A549 (cell line): Measurements from ENCODE around the gene CMIP. TPM values are rescaled to one million over a fixed set of nuclear protein-coding genes. Genes with fewer than 3 reads are reported as not detected.

Source experiments
- ATAC-seq, 2 experiments: fragments of 200-7000 bp in 1 of 2; fragments of >200 bp in 1 of 2; cut with Nextera tagmentation in 1 of 2; cut with Tn5 transposase in 1 of 2; 3 replicates each; pipeline versions ENCODE4 v1.8.0 to v1.9.1; 2018 to 2020; ENCODE audit warnings: mild to moderate bottlenecking in 1 of 2, moderate library complexity in 1 of 2
- CTCF ChIA-PET: fragments of 300-600 bp; sonication (Branson Sonifier 250); formaldehyde crosslinking; extraction: SDS; loops from one replicate; lab custom pipeline; 2021; ENCODE audit warnings: antibody characterized with exemption, inconsistent platforms; lab: Yijun Ruan, JAX
- POLR2A ChIA-PET: fragments of 350-600 bp; formaldehyde crosslinking; extraction: SDS; loops from one replicate; lab custom pipeline; 2021; ENCODE audit warnings: antibody characterized with exemption, inconsistent platforms; lab: Yijun Ruan, JAX
- DNase-seq, 2 experiments: peaks; one replicate each; pipeline versions ENCODE4 v3.0.0 to v3.0.0-alpha.2; 2011 to 2016; ENCODE audit warnings: low read depth in 1 of 2, low spot score in 1 of 2
- FAIRE-seq: peaks from 2 replicates; lab custom pipeline; 2011; peaks lifted over from hg19 to GRCh38; lab: Jason Lieb, UNC
- H3K27ac ChIP-seq, 2 experiments: fragments of >200 bp; sonication (Bioruptor Twin); formaldehyde crosslinking; 3 replicates each; pipeline ENCODE4 v1.5.1; 2016 to 2017
- H3K4me1 ChIP-seq: fragments of >200 bp; sonication (Bioruptor Twin); formaldehyde crosslinking; 3 replicates; pipeline ENCODE4 v1.6.1; 2016
- H3K4me2 ChIP-seq: fragments of >200 bp; sonication (Bioruptor Twin); formaldehyde crosslinking; 3 replicates; pipeline ENCODE4 v1.6.1; 2016
- H3K4me3 ChIP-seq: fragments of >200 bp; sonication (Bioruptor Twin); formaldehyde crosslinking; 3 replicates; pipeline ENCODE4 v1.5.1; 2016
- H3K9me3 ChIP-seq: fragments of >200 bp; sonication (Bioruptor Twin); formaldehyde crosslinking; 3 replicates; pipeline ENCODE4 v1.6.1; 2016
- CHD4 ChIP-seq: fragments of 200-600 bp; sonication (generic); IDR thresholded peaks from 2 replicates; pipeline ENCODE4 v1.6.1; 2016; ENCODE audit warnings: antibody characterized with exemption, mild to moderate bottlenecking, borderline replicate concordance
- EHF ChIP-seq: fragments of 250-450 bp; sonication (Bioruptor Pico); IDR thresholded peaks from 2 replicates; pipeline ENCODE4 v1.5.0; 2020; ENCODE audit warnings: mild to moderate bottlenecking
- EP300 ChIP-seq, 2 experiments: fragments of >200 bp; sonication (Bioruptor Twin); formaldehyde crosslinking; IDR thresholded peaks; 2 replicates in 1 of 2; 3 replicates in 1 of 2; pipeline ENCODE4 v1.6.1; 2016 to 2017
- FOSB ChIP-seq: fragments of 250-450 bp; sonication (Bioruptor Pico); IDR thresholded peaks from 2 replicates; pipeline ENCODE4 v1.5.0; 2020; ENCODE audit warnings: mild to moderate bottlenecking, moderate library complexity
- KDM5A ChIP-seq: fragments of 200-600 bp; sonication (generic); IDR thresholded peaks from 2 replicates; pipeline ENCODE4 v1.6.1; 2016; ENCODE audit warnings: antibody characterized with exemption, mild to moderate bottlenecking
- MAFK ChIP-seq: fragments of 450-650 bp; IDR thresholded peaks from 2 replicates; pipeline ENCODE4 v1.6.1; 2014; ENCODE audit not compliant: partially characterized antibody
- MYC ChIP-seq: IDR thresholded peaks from 2 replicates; pipeline ENCODE4 v1.6.1; 2012; ENCODE audit warnings: mild to moderate bottlenecking, inconsistent platforms, low read length, improper control_type of control experiment, borderline replicate concordance
- NPAS2 ChIP-seq: fragments of 250-450 bp; sonication (Bioruptor Pico); IDR thresholded peaks from 2 replicates; pipeline ENCODE4 v1.8.0; 2022; ENCODE audit warnings: mild to moderate bottlenecking, moderate library complexity, borderline replicate concordance
- NR3C1 ChIP-seq: fragments of >200 bp; sonication (Bioruptor Twin); formaldehyde crosslinking; IDR thresholded peaks from 3 replicates; pipeline ENCODE4 v1.6.1; 2017
- PHF8 ChIP-seq: fragments of 200-600 bp; sonication (generic); IDR thresholded peaks from 2 replicates; pipeline ENCODE4 v1.6.1; 2016; ENCODE audit warnings: low read depth, mild to moderate bottlenecking, antibody characterized with exemption, moderate library complexity, borderline replicate concordance
- POLR2AphosphoS2 ChIP-seq: conservative IDR thresholded peaks from 2 replicates; pipeline ENCODE4 v1.6.1; 2012; ENCODE audit warnings: low read length, improper control_type of control experiment, inconsistent platforms
- RCOR1 ChIP-seq: fragments of 150-350 bp; IDR thresholded peaks from 2 replicates; pipeline ENCODE4 v1.6.1; 2014; ENCODE audit warnings: antibody characterized with exemption, low read length, low read depth
- RFX5 ChIP-seq: fragments of 450-650 bp; IDR thresholded peaks from 2 replicates; pipeline ENCODE4 v1.7.1; 2014; ENCODE audit warnings: antibody characterized with exemption, mild to moderate bottlenecking, moderate library complexity
- RNF2 ChIP-seq: fragments of 200-600 bp; sonication (generic); IDR thresholded peaks from 2 replicates; pipeline ENCODE4 v1.6.1; 2016; ENCODE audit warnings: low read depth, mild to moderate bottlenecking, antibody characterized with exemption, moderate library complexity, borderline replicate concordance
- TP53 ChIP-seq: fragments of 250-450 bp; sonication (Bioruptor Pico); IDR thresholded peaks from 2 replicates; pipeline ENCODE4 v1.5.0; 2021; ENCODE audit warnings: mild to moderate bottlenecking, moderate library complexity
- WGBS: methylation state at CpG from one replicate; pipeline ENCODE4 v1.1.6; 2017; ENCODE audit errors: missing lambda C conversion rate; 5-methylcytosine and 5-hydroxymethylcytosine counted together
- polyA plus RNA-seq, 4 experiments: library from polyadenylated mRNA; depleted of rRNA in 3 of 4; stranded (reverse); fragments of >200 nt; fragmentation: RNase III in 1 of 4; extraction: RNeasy Plus Mini Kit Qiagen cat#74134 plus additional on column Dnase treatment in 1 of 4; gene quantifications; 2 replicates in 3 of 4; 3 replicates in 1 of 4; pipeline ENCODE4 v1.2.3, GENCODE V29; 2011 to 2017
- TF ChIP-seq, protein P1 (sequence below): fragments of 250-450 bp; sonication (Bioruptor Pico); IDR thresholded peaks from 2 replicates; pipeline ENCODE4 v1.5.0; 2021; ENCODE audit warnings: mild to moderate bottlenecking, moderate library complexity, borderline replicate concordance
- TF ChIP-seq, protein P2 (sequence below): IDR thresholded peaks from 2 replicates; pipeline ENCODE4 v1.6.1; 2012
- TF ChIP-seq, protein P3 (sequence below): IDR thresholded peaks from 2 replicates; pipeline ENCODE4 v1.6.1; 2012; ENCODE audit warnings: low read depth, borderline replicate concordance
- TF ChIP-seq, protein P4 (sequence below): fragments of 250-450 bp; sonication (Bioruptor Pico); IDR thresholded peaks from 2 replicates; pipeline ENCODE4 v1.5.0; 2020; ENCODE audit warnings: low read depth, mild to moderate bottlenecking, moderate library complexity

CMIP gene
- polyA plus RNA-seq, 2 of the 4 experiments (the other 2 are of a cell fraction) = 21.6 to 125 TPM

DNA sequence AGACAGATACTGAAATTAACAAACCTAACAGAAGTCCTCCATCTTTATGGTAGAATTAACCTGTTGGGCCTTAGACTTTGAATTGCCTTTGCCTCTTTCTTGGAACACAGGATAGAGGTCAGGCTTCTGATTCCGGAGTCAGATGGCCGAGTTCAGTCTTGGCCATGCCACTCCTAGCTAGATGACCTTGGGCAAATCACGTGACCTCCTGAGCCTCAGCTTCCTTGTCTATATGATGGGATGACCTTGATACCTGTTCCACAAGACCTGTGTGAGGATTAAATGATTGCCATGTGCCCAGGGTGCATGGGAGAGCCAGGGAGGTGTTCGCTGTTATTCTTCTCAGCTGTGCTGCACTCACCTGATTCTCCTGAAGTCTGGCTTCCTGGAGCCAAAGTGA, 161.4 kb downstream of the CMIP start:
- Histone ChIP-seq H3K4me3 (no peak overlapping the region), H3K4me2 (0 out of 3 replicates have a peak overlapping the region, but pooled peaks have one; percentile 2), H3K27ac (peak overlapping the region; percentile 70; a peak in 3 of 6 replicates), H3K4me1 (peaks cover 87% of the 10 kb centered on the region), H3K9me3 (no peaks in the 10 kb centered on the region)
- POLR2A ChIA-PET = no interaction called here
- no peak for ATAC-seq
- FAIRE-seq = no peak
- CTCF ChIA-PET = interaction anchor here (1.4 kb wide), 1 partner anchor 18 kb away, joined by 5 read pairs; no protein-coding TSS in a partner anchor
- DNase-seq = no peak
- 91% methylated on average over 4 of the region's 4 CpGs for WGBS
- TF ChIP-seq PHF8 (no peak), MAFK (no peak)
- TF ChIP-seq, protein P1, sequence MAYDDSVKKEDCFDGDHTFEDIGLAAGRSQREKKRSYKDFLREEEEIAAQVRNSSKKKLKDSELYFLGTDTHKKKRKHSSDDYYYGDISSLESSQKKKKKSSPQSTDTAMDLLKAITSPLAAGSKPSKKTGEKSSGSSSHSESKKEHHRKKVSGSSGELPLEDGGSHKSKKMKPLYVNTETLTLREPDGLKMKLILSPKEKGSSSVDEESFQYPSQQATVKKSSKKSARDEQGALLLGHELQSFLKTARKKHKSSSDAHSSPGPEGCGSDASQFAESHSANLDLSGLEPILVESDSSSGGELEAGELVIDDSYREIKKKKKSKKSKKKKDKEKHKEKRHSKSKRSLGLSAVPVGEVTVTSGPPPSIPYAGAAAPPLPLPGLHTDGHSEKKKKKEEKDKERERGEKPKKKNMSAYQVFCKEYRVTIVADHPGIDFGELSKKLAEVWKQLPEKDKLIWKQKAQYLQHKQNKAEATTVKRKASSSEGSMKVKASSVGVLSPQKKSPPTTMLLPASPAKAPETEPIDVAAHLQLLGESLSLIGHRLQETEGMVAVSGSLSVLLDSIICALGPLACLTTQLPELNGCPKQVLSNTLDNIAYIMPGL (CRISPR knock-in tag) = no peak

DNA sequence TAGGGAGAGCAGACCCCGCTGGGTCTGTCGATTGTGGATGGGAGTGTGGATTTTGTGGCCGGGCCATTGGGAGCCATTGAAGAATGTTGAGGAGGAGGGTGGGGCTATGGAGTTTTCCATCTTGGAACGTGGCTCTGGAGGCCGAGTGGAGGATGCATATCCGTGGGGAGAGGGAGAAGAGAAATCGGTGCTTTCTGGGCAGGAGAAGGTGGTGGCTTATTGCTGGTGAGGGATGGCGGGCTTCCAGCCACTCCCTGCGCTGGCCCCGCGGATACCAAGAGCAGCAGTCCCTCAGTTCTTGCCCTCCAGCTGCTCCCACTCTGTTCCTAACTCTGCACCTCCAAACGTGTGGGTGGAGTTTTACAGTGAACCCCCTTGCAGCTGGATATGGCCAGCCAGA, 162.4 kb downstream of the CMIP start:
- TF ChIP-seq, protein P2, sequence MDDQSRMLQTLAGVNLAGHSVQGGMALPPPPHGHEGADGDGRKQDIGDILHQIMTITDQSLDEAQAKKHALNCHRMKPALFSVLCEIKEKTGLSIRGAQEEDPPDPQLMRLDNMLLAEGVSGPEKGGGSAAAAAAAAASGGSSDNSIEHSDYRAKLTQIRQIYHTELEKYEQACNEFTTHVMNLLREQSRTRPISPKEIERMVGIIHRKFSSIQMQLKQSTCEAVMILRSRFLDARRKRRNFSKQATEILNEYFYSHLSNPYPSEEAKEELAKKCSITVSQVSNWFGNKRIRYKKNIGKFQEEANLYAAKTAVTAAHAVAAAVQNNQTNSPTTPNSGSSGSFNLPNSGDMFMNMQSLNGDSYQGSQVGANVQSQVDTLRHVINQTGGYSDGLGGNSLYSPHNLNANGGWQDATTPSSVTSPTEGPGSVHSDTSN = no peak
- TF ChIP-seq EP300 (IDR thresholded peaks at IDR 0.05) = no peak
- no peak for TF ChIP-seq MYC
- TF ChIP-seq RNF2 = no peak
- no peak for TF ChIP-seq RFX5
- no peak for TF ChIP-seq NR3C1
- no peak for TF ChIP-seq TP53
- TF ChIP-seq FOSB (CRISPR knock-in tag) = no peak
- TF ChIP-seq, protein P3, sequence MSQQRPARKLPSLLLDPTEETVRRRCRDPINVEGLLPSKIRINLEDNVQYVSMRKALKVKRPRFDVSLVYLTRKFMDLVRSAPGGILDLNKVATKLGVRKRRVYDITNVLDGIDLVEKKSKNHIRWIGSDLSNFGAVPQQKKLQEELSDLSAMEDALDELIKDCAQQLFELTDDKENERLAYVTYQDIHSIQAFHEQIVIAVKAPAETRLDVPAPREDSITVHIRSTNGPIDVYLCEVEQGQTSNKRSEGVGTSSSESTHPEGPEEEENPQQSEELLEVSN = no peak
- H3K4me1 ChIP-seq = peaks cover 77% of the 10 kb centered on the region
- POLR2A ChIA-PET = no interaction called here
- WGBS = 86% methylated on average over 12 of the region's 12 CpGs
- no peak overlapping the region for H3K4me2 ChIP-seq
- CTCF ChIA-PET = interaction anchor here (0.8 to 1.4 kb wide), 3 partner anchors 9 to 16 kb away, joined by 3 to 6 read pairs (median 3); no protein-coding TSS in a partner anchor
- H3K27ac ChIP-seq = peak overlapping the region; percentile 70; a peak in 2 of 6 replicates
- DNase-seq = no peak
- no peak for ATAC-seq
- no peak for FAIRE-seq
- H3K4me3 ChIP-seq = no peak overlapping the region
- H3K9me3 ChIP-seq = no peaks in the 10 kb centered on the region

DNA sequence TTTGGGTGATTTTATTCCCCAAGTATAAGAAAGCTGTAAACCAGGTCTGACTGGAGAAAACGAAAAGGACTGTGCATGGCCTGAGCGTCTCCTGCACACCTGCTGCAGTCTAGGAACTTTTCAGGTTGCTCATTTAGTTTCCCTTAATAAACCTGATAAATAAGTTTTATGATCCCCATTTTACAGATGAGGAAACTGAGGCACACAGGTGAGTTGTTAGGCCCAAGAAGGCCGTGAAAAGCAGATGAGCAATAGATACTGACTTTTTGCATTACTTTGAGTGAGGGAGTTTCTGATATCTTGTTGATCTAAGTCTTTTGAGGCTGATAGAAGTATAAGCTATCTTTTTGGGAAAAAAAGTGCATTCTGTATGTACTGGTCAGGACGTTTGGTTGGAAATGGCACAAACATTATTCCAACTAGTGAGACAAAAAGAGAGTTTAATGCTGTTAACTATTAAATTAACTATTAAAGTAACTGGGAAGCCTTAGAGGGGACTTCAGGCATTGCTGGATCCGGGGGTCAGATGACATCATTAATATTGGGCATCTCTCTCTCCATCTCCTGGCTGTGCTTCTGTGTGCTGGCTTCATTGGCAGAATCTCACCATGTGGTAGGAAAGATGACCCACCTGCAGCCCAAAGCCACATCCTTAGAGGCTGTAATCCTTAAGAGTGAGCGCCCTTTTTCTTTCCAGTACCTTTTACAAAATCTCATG, 163.4 kb downstream of the CMIP start:
- Histone ChIP-seq H3K4me2 (no peak overlapping the region), H3K27ac (peak overlapping the region; percentile 70 to 74; a peak in 4 of 6 replicates), H3K9me3 (no peaks in the 10 kb centered on the region), H3K4me1 (peaks cover 69% of the 10 kb centered on the region), H3K4me3 (no peak overlapping the region)
- DNase-seq (no peak), ATAC-seq (no peak), FAIRE-seq (no peak)
- WGBS = 83% methylated on average over 6 of the region's 6 CpGs
- TF ChIP-seq POLR2AphosphoS2 = no peak
- TF ChIP-seq KDM5A = no peak
- no peak for TF ChIP-seq RCOR1
- no peak for TF ChIP-seq EHF (CRISPR knock-in tag)
- no peak for TF ChIP-seq CHD4
- TF ChIP-seq, protein P4, sequence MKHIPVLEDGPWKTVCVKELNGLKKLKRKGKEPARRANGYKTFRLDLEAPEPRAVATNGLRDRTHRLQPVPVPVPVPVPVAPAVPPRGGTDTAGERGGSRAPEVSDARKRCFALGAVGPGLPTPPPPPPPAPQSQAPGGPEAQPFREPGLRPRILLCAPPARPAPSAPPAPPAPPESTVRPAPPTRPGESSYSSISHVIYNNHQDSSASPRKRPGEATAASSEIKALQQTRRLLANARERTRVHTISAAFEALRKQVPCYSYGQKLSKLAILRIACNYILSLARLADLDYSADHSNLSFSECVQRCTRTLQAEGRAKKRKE (CRISPR knock-in tag) = no peak
- TF ChIP-seq NPAS2 (CRISPR knock-in tag) = no peak
- POLR2A ChIA-PET = no interaction called here
- CTCF ChIA-PET = interaction anchor here (0.8 to 1.4 kb wide), 3 partner anchors 9 to 15 kb away, joined by 3 to 6 read pairs (median 3); no protein-coding TSS in a partner anchor
